ENCODE data around the gene TCTN1. TPM values are rescaled to one million over a fixed set of nuclear protein-coding genes. Genes with fewer than 3 reads are reported as not detected.
A peak's percentile ranks its signal among the peaks of the same experiment; 100 is the strongest.

The TCTN1 gene
- total RNA-seq, 4 donors from 2014 or later, result 4.4 to 15.6 (median 8.8) TPM

- WGBS, 2 donors, result 71 to 73% methylated on average over 20 to 21 of the region's 23 CpGs
- H3K4me3 ChIP-seq, result peak overlapping the region; percentile 57 to 81 (median 74)
- DNase-seq, result no peak
- intact Hi-C loops (cut with DNase I), result no loop called here
- no peaks in the 10 kb centered on the region for H3K9me3 ChIP-seq
- peaks cover 0 to 15% (median 8%) of the 10 kb centered on the region in 3 donors for H3K4me1 ChIP-seq
- H3K27me3 ChIP-seq, result no peaks in the 10 kb centered on the region
- H3K27ac ChIP-seq, result peak overlapping the region; percentile 68 to 83 (median 75)
- H3K36me3 ChIP-seq, result no peaks in the 10 kb centered on the region
- TF ChIP-seq POLR2A (IDR thresholded peaks at IDR 0.05), result no peak
- TF ChIP-seq, protein P1, sequence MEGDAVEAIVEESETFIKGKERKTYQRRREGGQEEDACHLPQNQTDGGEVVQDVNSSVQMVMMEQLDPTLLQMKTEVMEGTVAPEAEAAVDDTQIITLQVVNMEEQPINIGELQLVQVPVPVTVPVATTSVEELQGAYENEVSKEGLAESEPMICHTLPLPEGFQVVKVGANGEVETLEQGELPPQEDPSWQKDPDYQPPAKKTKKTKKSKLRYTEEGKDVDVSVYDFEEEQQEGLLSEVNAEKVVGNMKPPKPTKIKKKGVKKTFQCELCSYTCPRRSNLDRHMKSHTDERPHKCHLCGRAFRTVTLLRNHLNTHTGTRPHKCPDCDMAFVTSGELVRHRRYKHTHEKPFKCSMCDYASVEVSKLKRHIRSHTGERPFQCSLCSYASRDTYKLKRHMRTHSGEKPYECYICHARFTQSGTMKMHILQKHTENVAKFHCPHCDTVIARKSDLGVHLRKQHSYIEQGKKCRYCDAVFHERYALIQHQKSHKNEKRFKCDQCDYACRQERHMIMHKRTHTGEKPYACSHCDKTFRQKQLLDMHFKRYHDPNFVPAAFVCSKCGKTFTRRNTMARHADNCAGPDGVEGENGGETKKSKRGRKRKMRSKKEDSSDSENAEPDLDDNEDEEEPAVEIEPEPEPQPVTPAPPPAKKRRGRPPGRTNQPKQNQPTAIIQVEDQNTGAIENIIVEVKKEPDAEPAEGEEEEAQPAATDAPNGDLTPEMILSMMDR (IDR thresholded peaks at IDR 0.05), result no peak
These were observed 708 bp upstream of the TCTN1 start for GRCh38 chr12:110613071-110613770.

- no peak overlapping the region for H3K27ac ChIP-seq
- 73 to 83% methylated on average over 8 of the region's 8 CpGs for WGBS, 2 donors
- no peak for TF ChIP-seq POLR2A (IDR thresholded peaks at IDR 0.05)
- TF ChIP-seq, protein P1 (IDR thresholded peaks at IDR 0.05), result no peak
- no peaks in the 10 kb centered on the region for H3K9me3 ChIP-seq
- no peak for DNase-seq
- H3K4me1 ChIP-seq, result peaks cover 0 to 15% (median 8%) of the 10 kb centered on the region in 3 donors
- H3K36me3 ChIP-seq, result no peaks in the 10 kb centered on the region
- H3K4me3 ChIP-seq, result no peak overlapping the region
- intact Hi-C loops (cut with DNase I), result no loop called here
- H3K27me3 ChIP-seq, result no peaks in the 10 kb centered on the region
These were observed 1.2 kb downstream of the TCTN1 start for GRCh38 chr12:110615171-110615570.

- TF ChIP-seq, protein P1 (IDR thresholded peaks at IDR 0.05), result no peak
- 92 to 94% methylated on average over 5 of the region's 5 CpGs for WGBS, 2 donors
- intact Hi-C loops (cut with DNase I), result no loop called here
- no peaks in the 10 kb centered on the region for H3K36me3 ChIP-seq
- no peaks in the 10 kb centered on the region for H3K27me3 ChIP-seq
- H3K4me1 ChIP-seq, result peaks cover 0 to 15% (median 8%) of the 10 kb centered on the region in 3 donors
- no peaks in the 10 kb centered on the region for H3K9me3 ChIP-seq
- no peak overlapping the region for H3K27ac ChIP-seq
- no peak overlapping the region for H3K4me3 ChIP-seq
- DNase-seq, result no peak
These were observed 2.7 kb downstream of the TCTN1 start for GRCh38 chr12:110616471-110617115.

- peaks cover 0 to 7% (median 5%) of the 10 kb centered on the region in 3 donors for H3K4me1 ChIP-seq
These were observed 5.6 kb downstream of the TCTN1 start for GRCh38 chr12:110619534-110619953.

More at GRCh38 chr12:110619534-110619953, 5.6 kb downstream of the TCTN1 start:
- Histone ChIP-seq H3K27ac (no peak overlapping the region), H3K9me3 (no peaks in the 10 kb centered on the region), H3K36me3 (peaks cover 0 to 6% (median 0%) of the 10 kb centered on the region in 3 donors), H3K27me3 (no peaks in the 10 kb centered on the region), H3K4me3 (no peak overlapping the region)
- DNase-seq, result no peak
- 59 to 77% methylated on average over 4 of the region's 4 CpGs for WGBS, 2 donors
- TF ChIP-seq, protein P1 (IDR thresholded peaks at IDR 0.05), result no peak
- intact Hi-C loops (cut with DNase I), result no loop called here
